HG03520 (cell line): ENCODE measurements around the gene RPL6.
"Not testable (repeated sequence)": the region's sequence is repeated elsewhere in the genome, so short reads cannot be mapped to it uniquely, and the experiment has no call there.

Source experiments
- ATAC-seq: cut with Tn5 transposase; IDR thresholded peaks from one replicate; pipeline ENCODE4 v1.9.1; 2021; ENCODE audit warnings: mild to moderate bottlenecking, moderate library complexity; ENCODE audit not compliant: unreplicated experiment

RPL6 gene

DNA sequence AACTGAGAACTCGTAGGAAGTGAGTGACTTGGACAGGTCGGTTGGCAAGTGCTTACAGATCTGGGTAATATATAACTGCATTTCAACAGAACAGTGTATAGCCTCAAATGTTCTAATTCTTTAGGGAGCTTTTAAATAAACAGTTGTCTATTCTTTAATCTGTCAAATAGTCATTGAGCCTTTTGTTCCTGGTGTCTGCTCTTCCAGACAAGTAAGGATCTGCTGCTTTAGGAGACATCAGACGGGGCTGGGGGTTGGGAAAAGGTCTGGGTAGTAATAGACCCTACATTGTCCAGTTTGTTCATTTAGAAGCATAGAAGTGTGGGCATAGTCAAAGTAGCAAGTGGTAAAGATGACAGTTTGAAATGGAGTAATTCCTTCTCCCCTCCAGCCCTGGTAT is 11.3 kb upstream of the RPL6 start:
- ATAC-seq = no peak

DNA sequence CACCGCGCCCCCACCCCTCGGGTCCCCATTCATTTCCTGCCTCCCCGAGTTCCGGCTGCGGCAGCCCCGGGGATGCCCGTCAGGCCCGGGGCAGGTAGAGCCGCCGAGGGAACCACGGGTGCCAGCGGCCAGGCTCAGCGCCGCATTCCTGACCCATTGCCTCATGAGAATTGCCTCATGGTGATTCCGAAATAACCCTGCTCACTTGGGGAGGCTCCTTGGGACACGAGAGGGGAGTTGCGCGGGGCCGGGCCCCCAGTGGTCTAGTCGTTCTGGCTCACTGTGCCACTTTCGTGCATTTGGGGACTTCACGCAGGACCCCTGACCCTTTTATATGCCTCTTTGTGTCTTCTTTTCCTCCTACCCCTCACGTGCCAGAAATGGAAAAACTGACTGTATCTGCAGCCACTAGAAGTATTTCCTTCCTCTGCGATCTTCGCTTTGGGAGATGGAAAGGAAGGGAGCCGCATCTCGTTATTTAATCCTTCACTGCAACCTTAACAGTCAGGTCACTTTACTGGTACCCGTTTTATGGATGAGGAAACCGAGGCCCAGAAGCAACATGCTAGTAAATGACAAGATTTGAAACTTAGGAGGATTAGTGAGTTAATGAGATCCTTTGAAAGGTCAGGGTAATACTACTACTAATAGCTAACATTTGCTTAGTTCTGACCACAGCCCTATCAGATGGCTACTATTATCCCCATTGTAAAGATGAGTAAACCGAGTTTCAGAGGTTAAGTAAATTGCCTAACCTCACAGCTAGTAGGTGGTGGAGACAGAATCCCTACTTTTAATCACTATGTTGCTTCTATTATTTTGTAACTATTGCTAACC is 10.1 kb upstream of the RPL6 start:
- peak; percentile 3 for ATAC-seq

DNA sequence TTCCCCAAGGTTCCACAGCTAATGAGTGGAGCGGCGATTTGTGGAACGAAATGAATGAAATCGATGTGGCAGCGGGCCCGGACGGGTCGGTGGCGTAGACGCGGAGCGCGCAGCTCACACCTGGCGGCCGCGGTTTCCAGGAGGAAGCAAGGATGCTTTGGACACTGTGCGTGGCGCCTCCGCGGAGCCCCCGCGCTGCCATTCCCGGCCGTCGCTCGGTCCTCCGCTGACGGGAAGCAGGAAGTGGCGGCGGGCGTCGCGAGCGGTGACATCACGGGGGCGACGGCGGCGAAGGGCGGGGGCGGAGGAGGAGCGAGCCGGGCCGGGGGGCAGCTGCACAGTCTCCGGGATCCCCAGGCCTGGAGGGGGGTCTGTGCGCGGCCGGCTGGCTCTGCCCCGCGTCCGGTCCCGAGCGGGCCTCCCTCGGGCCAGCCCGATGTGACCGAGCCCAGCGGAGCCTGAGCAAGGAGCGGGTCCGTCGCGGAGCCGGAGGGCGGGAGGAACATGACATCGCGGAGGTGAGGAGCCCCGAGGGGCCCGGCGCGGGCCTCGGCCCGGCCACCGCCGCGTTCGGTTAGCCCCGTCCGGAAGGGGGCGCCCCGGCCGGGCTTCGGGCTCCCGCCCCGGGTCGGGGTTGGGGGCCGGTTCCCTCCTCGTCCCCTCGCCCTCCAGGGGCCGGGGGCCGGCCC is 9.3 kb upstream of the RPL6 start, which contains the start of gene PTPN11:
Gene PTPN11, plus strand, starts transcription at position 340 of the 689 bp plus-strand sequence. Its CDS starts 165 bp downstream, at position 505.
- peak; percentile 69 for ATAC-seq

GRCh38 chr12:112418273-112418607 is 8.8 kb upstream of the RPL6 start:
- no peak for ATAC-seq

- not testable (repeated sequence) for ATAC-seq
These were observed 6.1 kb upstream of the RPL6 start for GRCh38 chr12:112415457-112415856.

- ATAC-seq = no peak
These were observed 4.6 kb upstream of the RPL6 start for GRCh38 chr12:112413855-112414625.

- ATAC-seq = no peak
These were observed 470 bp upstream of the RPL6 start for GRCh38 chr12:112409906-112410244.

DNA sequence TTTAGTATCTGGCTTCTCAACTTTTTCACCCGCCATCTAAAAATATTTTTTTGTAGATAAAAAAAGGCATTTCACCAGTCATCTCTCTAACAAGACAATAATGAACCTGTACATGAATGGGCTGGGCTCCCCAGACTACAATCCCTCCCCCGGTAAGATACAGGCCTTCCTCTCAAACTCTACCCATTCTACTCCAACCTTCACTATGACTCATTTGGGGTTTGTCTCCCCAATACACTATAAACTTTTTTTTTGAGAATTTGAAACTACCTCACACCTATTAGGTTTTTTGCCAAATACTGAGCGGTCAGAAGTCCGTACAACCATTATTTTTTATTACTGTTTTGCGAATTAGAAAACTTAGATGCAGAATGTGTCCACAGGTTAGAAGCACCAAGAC is 784 bp downstream of the RPL6 start:
- ATAC-seq = no peak

DNA sequence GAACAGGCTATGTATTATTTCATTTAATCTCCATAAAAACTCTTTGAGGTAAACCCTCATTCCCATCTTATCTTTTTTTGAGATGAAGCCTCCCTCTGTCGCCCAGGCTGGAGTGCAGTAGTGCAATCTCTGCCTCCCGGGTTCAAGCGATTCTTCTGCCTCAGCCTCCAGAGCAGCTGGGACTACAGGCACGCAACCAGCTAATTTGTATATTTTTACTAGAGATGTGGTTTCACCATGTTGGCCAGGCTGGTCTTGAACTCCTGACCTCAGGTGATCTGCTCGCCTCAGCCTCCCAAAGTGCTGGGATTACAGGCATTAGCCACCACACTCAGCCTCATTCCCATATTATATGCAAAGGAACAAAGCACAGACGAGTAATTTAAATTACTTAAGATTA is 1.7 kb downstream of the RPL6 start:
- not testable (repeated sequence) for ATAC-seq

DNA sequence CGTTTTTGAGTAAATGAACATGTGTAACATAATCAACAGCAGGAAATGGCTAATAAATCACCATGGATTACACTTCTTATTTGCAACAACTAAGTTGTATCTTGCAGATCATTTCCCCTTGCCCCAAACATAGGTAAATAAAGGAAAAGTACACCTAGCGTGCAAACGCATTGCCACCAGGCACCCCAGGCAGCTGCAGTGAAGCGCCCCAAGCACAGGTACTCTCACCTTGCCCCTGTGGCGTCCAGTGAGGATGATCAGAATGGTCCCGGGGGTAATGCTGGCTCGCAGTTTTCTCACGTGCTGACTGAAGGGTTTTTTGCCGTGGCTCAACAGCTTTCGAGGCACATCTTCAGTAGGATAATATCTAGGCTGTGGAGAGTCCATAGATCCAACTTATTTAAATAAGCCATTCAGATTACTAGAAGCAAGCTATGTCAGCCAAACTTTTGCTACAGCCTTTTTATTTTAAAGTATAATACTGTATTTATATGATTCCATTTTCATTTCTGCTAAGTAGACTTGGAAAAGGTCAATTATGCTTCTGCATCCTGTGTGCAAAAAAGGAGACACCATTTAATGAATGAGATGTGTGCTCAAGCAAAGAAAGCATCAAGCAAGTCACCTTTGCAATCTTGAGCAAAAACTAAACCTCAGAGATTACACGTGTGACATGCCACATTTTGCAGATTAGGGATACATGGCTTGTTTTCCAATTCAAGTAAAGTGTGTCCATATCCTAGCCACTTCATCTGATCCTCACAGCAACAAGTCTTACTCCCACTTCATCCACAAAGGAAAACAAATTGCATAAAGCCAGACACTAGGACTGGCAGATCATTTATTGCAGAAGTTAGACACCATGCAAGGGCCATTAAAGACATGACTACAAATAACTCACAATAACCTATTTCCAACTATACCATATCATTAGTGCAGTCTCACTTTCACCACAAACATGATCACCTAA is 2.6 kb downstream of the RPL6 start:
- no peak for ATAC-seq

GRCh38 chr12:112401903-112402498 is 7.4 kb downstream of the RPL6 start:
- no peak for ATAC-seq

GRCh38 chr12:112401054-112401453 is 8.4 kb downstream of the RPL6 start:
- no peak for ATAC-seq

DNA sequence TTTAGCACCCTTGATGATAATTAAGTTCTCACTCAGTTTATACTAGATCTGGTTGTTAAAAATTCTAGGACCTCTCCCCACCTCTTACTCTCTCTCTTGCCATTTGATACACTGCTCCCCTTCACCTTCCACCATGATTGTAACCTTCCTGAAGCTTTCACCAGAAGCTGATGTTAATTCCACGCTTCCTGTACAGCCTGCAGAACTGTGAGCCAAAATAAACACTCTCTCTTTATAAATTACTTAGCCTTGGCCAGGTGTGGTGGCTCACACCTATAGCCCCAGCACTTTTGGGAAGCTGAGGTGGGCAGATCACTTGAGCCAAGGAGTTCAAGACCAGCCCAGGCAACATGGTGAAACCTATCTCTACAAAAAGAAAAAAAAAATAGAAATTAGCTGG is 16.1 kb downstream of the RPL6 start:
- no peak for ATAC-seq

GRCh38 chr12:112389922-112390654 is 19.3 kb downstream of the RPL6 start:
- ATAC-seq = not testable (repeated sequence)

DNA sequence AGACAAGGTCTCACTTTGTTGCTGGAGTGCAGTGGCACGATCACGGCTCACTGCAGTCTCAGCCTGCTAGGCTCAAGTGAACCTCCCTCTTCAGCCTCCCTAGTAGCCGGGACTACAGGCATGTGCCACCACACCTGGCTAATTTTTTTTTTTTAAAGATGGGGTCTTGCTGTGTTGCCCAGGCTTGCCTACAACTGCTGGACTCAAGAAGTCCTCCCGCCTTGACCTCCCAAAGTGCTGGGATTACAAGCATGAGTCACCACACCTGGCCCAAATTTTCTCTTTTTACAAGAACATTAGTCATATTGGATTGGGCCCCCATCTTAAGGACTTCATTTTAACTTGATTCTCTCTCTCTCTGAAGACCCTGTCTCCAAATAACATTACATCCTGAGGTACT is 20.2 kb downstream of the RPL6 start:
- ATAC-seq = no peak

GRCh38 chr12:112386726-112387125 is 22.7 kb downstream of the RPL6 start:
- no peak for ATAC-seq

GRCh38 chr12:112382866-112383265 is 26.5 kb downstream of the RPL6 start:
- no peak for ATAC-seq

GRCh38 chr12:112381883-112382796 is 27.3 kb downstream of the RPL6 start, which contains the start of gene HECTD4:
Gene HECTD4, minus strand, starts transcription at chr12:112382431. Its CDS starts 303 bp downstream, at chr12:112382128.
- peak; percentile 85 for ATAC-seq
